Posterior cingulate gyrus (tissue), 11 donors: Measurements from ENCODE around the gene HMCES.
"Not testable (repeated sequence)": the region's sequence is repeated elsewhere in the genome, so short reads cannot be mapped to it uniquely, and the experiment has no call there.

Experiments used
- DNase-seq, 10 donors: peaks; one replicate each; pipeline versions ENCODE4 v3.0.0 to v3.0.0-alpha.2; 2020 to 2021; ENCODE audit warnings: mixed read lengths in 3 of 10
- intact Hi-C: fragments of 100-400 bp; cut with DNase I; formaldehyde crosslinking; loops from one replicate; pipeline ENCODE4 v1.15.1; 2023

The HMCES gene

GRCh38 chr3:129341331-129342141 is 62.9 kb downstream of the HMCES start:
- peak in 2 of 10 donors; percentile 66 to 74 for DNase-seq
- intact Hi-C loops, result no loop called here

GRCh38 chr3:129343643-129344360 is 65.1 kb downstream of the HMCES start:
- DNase-seq, result peak in 3 of 10 donors; percentile 51 to 86 (median 63)
- intact Hi-C loops, result no loop called here

- DNase-seq, result peak in 3 of 10 donors; percentile 35 to 73 (median 63)
- intact Hi-C loops, result no loop called here
Measured at GRCh38 chr3:129344540-129345220, 66.0 kb downstream of the HMCES start.

GRCh38 chr3:129345281-129345680 is 66.6 kb downstream of the HMCES start:
- peak in 3 of 10 donors; percentile 10 to 65 (median 13) for DNase-seq
- intact Hi-C loops, result no loop called here

- intact Hi-C loops, result no loop called here
- DNase-seq, result peak in 1 of 10 donors; percentile 55
Measured at GRCh38 chr3:129345971-129346370, 67.3 kb downstream of the HMCES start.

- intact Hi-C loops, result no loop called here
- DNase-seq, result peak in 2 of 10 donors; percentile 40 to 61
Measured at GRCh38 chr3:129346695-129347457, 68.2 kb downstream of the HMCES start.

- intact Hi-C loops, result no loop called here
- peak in 2 of 10 donors; percentile 50 to 76 for DNase-seq
Measured at GRCh38 chr3:129347458-129347845, 68.8 kb downstream of the HMCES start.

GRCh38 chr3:129348734-129349133 is 70.1 kb downstream of the HMCES start:
- intact Hi-C loops, result no loop called here
- DNase-seq, result peak in 1 of 10 donors; percentile 14

- DNase-seq, result peak in 1 of 10 donors; percentile 49
- intact Hi-C loops, result not testable (repeated sequence)
Measured at GRCh38 chr3:129349169-129349568, 70.5 kb downstream of the HMCES start.

- intact Hi-C loops, result no loop called here
- DNase-seq, result peak in 2 of 10 donors; percentile 55 to 58
Measured at GRCh38 chr3:129349791-129350190, 71.1 kb downstream of the HMCES start.

GRCh38 chr3:129352045-129352444 is 73.4 kb downstream of the HMCES start:
- intact Hi-C loops, result no loop called here
- peak in 1 of 10 donors; percentile 27 for DNase-seq

- intact Hi-C loops, result no loop called here
- DNase-seq, result peak in 2 of 10 donors; percentile 63 to 74
Measured at GRCh38 chr3:129352650-129353588, 74.2 kb downstream of the HMCES start.

GRCh38 chr3:129353589-129353941 is 74.9 kb downstream of the HMCES start:
- intact Hi-C loops, result no loop called here
- DNase-seq, result no peak
